MCF 10A (cell line): ENCODE measurements around the gene CCDC81. TPM values are rescaled to one million over a fixed set of nuclear protein-coding genes. Genes with fewer than 3 reads are reported as not detected.

Experiments used
- BruUV-seq: library from RNA; stranded (reverse); fragments of 400-500 nt; replicated peaks from 2 replicates; lab custom pipeline; 2021; lab: Mats Ljungman, UMichigan
- CTCF ChIA-PET: fragments of 300-600 bp; sonication (Branson Sonifier 250); formaldehyde crosslinking; extraction: SDS; loops from one replicate; lab custom pipeline; 2021; ENCODE audit warnings: antibody characterized with exemption, inconsistent platforms; lab: Yijun Ruan, JAX
- POLR2A ChIA-PET: fragments of 300-600, 350-650 bp; sonication (Branson Sonifier 250); formaldehyde crosslinking; extraction: SDS; loops from one replicate; lab custom pipeline; 2020; ENCODE audit warnings: antibody characterized with exemption, inconsistent platforms; lab: Yijun Ruan, JAX
- DNase-seq: peaks from one replicate; pipeline ENCODE4 v3.0.0-alpha.2; 2018; ENCODE audit not compliant: unreplicated experiment
- H3K27ac Mint-ChIP-seq: one replicate; pipeline ENCODE4 v1.8.0; 2022; ENCODE audit warnings: mild to moderate bottlenecking, low read depth, mixed read lengths; ENCODE audit not compliant: unreplicated experiment
- H3K27me3 Mint-ChIP-seq: one replicate; pipeline ENCODE4 v1.8.0; 2022; ENCODE audit warnings: mixed read lengths; ENCODE audit not compliant: insufficient read depth, unreplicated experiment
- H3K36me3 Mint-ChIP-seq: one replicate; pipeline ENCODE4 v1.8.0; 2022; ENCODE audit warnings: mild to moderate bottlenecking, moderate library complexity, mixed read lengths; ENCODE audit not compliant: insufficient read depth, unreplicated experiment
- H3K4me1 Mint-ChIP-seq: one replicate; pipeline ENCODE4 v1.8.0; 2022; ENCODE audit warnings: mixed read lengths; ENCODE audit not compliant: insufficient read depth, unreplicated experiment
- H3K4me3 Mint-ChIP-seq: one replicate; pipeline ENCODE4 v1.8.0; 2022; ENCODE audit warnings: mild to moderate bottlenecking, moderate library complexity, mixed read lengths; ENCODE audit not compliant: unreplicated experiment
- H3K9me3 Mint-ChIP-seq: one replicate; pipeline ENCODE4 v1.8.0; 2022; ENCODE audit warnings: mixed read lengths; ENCODE audit not compliant: unreplicated experiment
- intact Hi-C: fragments of 100-400 bp; cut with micrococcal nuclease; formaldehyde crosslinking; loops from 2 replicates; pipeline ENCODE4 v1.14.1; 2022
- total RNA-seq: library from RNA; stranded (reverse); gene quantifications from 2 replicates; pipeline ENCODE4 v1.2.3, GENCODE V29; 2022
- TF ChIP-seq, protein P1 (sequence below): fragments of 200-600 bp; IDR thresholded peaks from one replicate; pipeline ENCODE4 v1.8.0; 2022; ENCODE audit warnings: antibody characterized with exemption, mild to moderate bottlenecking; ENCODE audit not compliant: unreplicated experiment

CCDC81 gene
- total RNA-seq, 1 experiment from 2014 or later, result 1.7 TPM

DNA sequence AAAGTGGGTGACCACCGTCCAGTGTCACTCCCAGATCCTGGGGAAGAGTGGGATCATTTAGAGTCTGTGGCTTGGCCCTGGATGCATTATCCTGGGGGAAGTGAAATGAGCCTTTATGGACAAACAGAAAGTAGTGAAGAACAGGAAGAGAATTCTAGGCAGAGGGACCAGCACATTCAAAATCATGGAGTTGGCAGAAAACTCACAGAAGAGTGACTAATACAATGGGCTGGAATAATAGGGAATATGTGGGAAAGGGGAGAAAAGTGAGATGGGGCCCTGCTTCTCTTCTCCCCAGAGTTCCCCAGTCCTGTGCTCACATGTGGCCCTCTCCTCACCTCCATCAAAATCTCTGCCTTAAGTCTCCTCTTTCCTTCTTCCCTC, 84.3 kb downstream of the CCDC81 start:
- no TSS peak for BruUV-seq
- ChIA-PET CTCF (interaction anchor here (0.6 to 3.9 kb wide), 5 partner anchors 103 to 1919 kb away, joined by 3 to 46 read pairs (median 3); no protein-coding TSS in a partner anchor), POLR2A (no interaction called here)
- TF ChIP-seq, protein P1, sequence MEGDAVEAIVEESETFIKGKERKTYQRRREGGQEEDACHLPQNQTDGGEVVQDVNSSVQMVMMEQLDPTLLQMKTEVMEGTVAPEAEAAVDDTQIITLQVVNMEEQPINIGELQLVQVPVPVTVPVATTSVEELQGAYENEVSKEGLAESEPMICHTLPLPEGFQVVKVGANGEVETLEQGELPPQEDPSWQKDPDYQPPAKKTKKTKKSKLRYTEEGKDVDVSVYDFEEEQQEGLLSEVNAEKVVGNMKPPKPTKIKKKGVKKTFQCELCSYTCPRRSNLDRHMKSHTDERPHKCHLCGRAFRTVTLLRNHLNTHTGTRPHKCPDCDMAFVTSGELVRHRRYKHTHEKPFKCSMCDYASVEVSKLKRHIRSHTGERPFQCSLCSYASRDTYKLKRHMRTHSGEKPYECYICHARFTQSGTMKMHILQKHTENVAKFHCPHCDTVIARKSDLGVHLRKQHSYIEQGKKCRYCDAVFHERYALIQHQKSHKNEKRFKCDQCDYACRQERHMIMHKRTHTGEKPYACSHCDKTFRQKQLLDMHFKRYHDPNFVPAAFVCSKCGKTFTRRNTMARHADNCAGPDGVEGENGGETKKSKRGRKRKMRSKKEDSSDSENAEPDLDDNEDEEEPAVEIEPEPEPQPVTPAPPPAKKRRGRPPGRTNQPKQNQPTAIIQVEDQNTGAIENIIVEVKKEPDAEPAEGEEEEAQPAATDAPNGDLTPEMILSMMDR, result no peak
- no peak overlapping the region for H3K4me3 Mint-ChIP-seq
- DNase-seq, result no peak
- no peaks in the 10 kb centered on the region for H3K27me3 Mint-ChIP-seq
- H3K36me3 Mint-ChIP-seq, result no peaks in the 10 kb centered on the region
- intact Hi-C loops, result loop anchor here (5.0 kb wide), 3 partner anchors 97 to 602 kb away; partner anchors contain the start of genes CCDC83 and PRSS23
- no peaks in the 10 kb centered on the region for H3K9me3 Mint-ChIP-seq
- H3K4me1 Mint-ChIP-seq, result peaks cover 26% of the 10 kb centered on the region
- H3K27ac Mint-ChIP-seq, result no peak overlapping the region

DNA sequence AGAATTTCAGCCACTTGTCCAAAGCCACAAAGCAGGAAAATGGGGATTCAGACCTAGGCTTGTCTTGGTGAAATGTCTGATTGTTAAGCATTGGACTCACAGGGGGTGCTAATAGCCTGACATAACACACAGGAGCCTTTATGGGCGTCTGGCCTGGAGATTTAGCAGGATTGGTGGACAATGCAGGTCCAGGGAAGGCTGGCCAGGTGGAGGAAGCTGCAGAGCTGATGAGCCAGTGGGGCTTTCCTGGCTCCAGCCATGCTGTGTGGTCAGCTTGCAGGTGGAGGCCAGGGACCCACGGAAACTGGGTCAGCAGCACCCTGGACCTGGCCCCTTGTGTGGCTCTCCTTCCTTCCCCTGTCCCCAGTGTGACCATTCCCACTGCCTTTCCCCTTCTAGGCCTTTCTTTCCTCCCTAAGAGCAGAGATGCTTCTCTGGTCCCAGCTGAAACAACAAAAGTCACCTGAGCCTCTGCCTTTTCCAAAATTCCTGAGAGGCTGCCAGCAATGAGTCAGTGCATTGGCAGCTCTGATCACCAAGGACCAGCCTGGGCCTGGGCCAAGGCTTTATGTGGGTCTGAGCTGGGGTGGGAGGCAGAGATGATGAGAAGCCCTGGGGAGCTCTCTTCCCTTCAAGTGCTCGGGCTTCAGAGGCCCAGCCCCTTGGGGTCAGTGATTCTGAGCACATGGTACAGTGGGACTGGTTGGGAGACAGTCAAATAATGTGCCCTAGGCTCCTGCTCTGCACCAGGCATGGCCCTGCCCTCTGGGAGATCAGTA, 85.2 kb downstream of the CCDC81 start:
- H3K9me3 Mint-ChIP-seq, result no peaks in the 10 kb centered on the region
- H3K4me1 Mint-ChIP-seq, result peaks cover 26% of the 10 kb centered on the region
- DNase-seq, result peak; percentile 90
- intact Hi-C loops, result loop anchor here (1.0 to 5.0 kb wide), 5 partner anchors 65 to 603 kb away; partner anchors contain the start of genes CCDC83 and PRSS23
- no peaks in the 10 kb centered on the region for H3K27me3 Mint-ChIP-seq
- ChIA-PET CTCF (interaction anchor here (0.5 to 1.5 kb wide), 11 partner anchors 10 to 1918 kb away, joined by 3 to 11 read pairs (median 3); no protein-coding TSS in a partner anchor), POLR2A (interaction anchor here (0.6 to 0.8 kb wide), 2 partner anchors 24 to 64 kb away, joined by 3 to 4 read pairs; no protein-coding TSS in a partner anchor)
- no peaks in the 10 kb centered on the region for H3K36me3 Mint-ChIP-seq
- no peak overlapping the region for H3K27ac Mint-ChIP-seq
- no peak overlapping the region for H3K4me3 Mint-ChIP-seq
- TF ChIP-seq, protein P1, result no peak
- no TSS peak for BruUV-seq

DNA sequence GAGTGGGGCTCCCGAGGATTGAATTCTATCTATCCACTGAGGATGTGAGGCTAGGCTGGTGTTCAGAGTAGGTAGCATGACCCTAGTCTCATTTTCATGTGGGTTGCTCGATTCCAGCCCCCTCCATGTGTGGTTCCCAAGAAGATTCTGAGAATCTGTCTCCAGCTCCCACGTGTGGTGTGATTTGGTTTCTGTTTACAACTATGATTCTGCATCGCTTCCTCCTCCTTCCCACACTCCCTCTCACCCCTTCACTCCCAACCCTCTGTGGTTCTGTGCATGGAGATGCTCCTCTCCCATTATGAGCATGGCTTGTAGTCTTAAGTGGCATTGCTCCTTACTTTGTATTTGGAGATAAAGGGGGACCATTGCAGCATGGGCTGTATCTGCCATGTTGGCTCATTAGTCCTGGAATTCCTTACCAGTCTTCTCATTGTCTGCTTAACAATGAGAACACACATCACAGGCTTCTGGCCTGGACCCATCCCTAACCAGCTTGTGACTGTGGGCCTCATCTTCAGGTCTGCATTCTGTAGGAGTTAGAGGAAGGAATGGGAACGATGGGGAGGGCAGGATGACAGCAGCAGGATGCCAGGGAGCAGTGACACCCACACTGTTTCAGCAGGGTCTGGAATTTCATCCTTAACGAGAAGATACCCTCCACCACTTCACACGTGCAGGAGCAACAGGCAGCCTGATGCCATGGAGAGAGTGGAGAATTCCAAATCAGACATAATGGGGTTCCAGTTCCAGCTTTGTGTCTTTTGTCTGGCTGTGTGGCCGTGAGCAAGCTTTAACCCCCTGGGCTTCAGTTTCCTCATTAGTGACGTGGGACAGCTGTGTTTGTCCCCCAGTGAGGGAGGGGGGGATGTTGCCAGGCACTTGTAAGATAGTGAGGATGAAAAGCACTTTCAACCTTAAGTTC, 86.0 kb downstream of the CCDC81 start:
- POLR2A ChIA-PET, result interaction anchor here (0.8 kb wide), 1 partner anchor 63 kb away, joined by 4 read pairs; no protein-coding TSS in a partner anchor
- TF ChIP-seq, protein P1, result no peak
- H3K9me3 Mint-ChIP-seq, result no peaks in the 10 kb centered on the region
- peaks cover 26% of the 10 kb centered on the region for H3K4me1 Mint-ChIP-seq
- no peak overlapping the region for H3K4me3 Mint-ChIP-seq
- H3K27me3 Mint-ChIP-seq, result no peaks in the 10 kb centered on the region
- CTCF ChIA-PET, result interaction anchor here (0.5 to 2.1 kb wide), 11 partner anchors 11 to 1444 kb away, joined by 3 to 11 read pairs (median 3); no protein-coding TSS in a partner anchor
- H3K27ac Mint-ChIP-seq, result no peak overlapping the region
- H3K36me3 Mint-ChIP-seq, result no peaks in the 10 kb centered on the region
- DNase-seq, result no peak
- intact Hi-C loops, result loop anchor here (1.0 to 2.0 kb wide), 2 partner anchors 64 to 358 kb away; no protein-coding TSS in a partner anchor
- BruUV-seq, result no TSS peak
